ENCODE measurements around the gene PPM1F. TPM values are rescaled to one million over a fixed set of nuclear protein-coding genes. Genes with fewer than 3 reads are reported as not detected.

PPM1F gene
- total RNA-seq, 1 experiment from 2014 or later, result 28.6 TPM

- TF ChIP-seq ZNF512 (CRISPR knock-in tag; IDR thresholded peaks at IDR 0.05; ENCODE audit: borderline replicate concordance) (no peak), TCF7 (CRISPR knock-in tag; IDR thresholded peaks at IDR 0.05; ENCODE audit: low read depth) (no peak), NFE2L1 (CRISPR knock-in tag; IDR thresholded peaks at IDR 0.05) (no peak)
Measured at GRCh38 chr22:21943571-21944448, 8.8 kb downstream of the PPM1F start (continued).

- DNase-seq (ENCODE audit: low spot score), result no peak
- TF ChIP-seq FOXK1 (CRISPR knock-in tag; IDR thresholded peaks at IDR 0.05) (no peak), ETV6 (CRISPR knock-in tag; IDR thresholded peaks at IDR 0.05) (peak; percentile 55; the same call in 1 of the 2 replicates)
- POLR2A ChIA-PET, result interaction anchor here (0.6 kb wide), 1 partner anchor 202 kb away, joined by 3 read pairs; no protein-coding TSS in a partner anchor
- Mint-ChIP-seq H3K36me3 (peaks cover 6% of the 10 kb centered on the region), H3K4me3 (no peak overlapping the region), H3K9me3 (no peaks in the 10 kb centered on the region), H3K4me1 (peaks cover 16% of the 10 kb centered on the region), H3K27me3 (ENCODE audit: low read depth) (no peaks in the 10 kb centered on the region), H3K27ac (peak overlapping the region; percentile 54)
- no peak for ATAC-seq
- CTCF ChIA-PET, result interaction anchor here (0.6 to 1.1 kb wide), 4 partner anchors 10 to 971 kb away, joined by 3 to 6 read pairs (median 3); partner anchors contain the start of gene PPM1F
Measured at GRCh38 chr22:21942407-21943343, 10.0 kb downstream of the PPM1F start.

GRCh38 chr22:21941921-21942320 is 10.7 kb downstream of the PPM1F start:
- H3K27me3 Mint-ChIP-seq (ENCODE audit: low read depth), result no peaks in the 10 kb centered on the region
- H3K4me1 Mint-ChIP-seq, result peaks cover 13% of the 10 kb centered on the region
- POLR2A ChIA-PET, result no interaction called here
- DNase-seq (ENCODE audit: low spot score), result no peak
- H3K36me3 Mint-ChIP-seq, result peaks cover 6% of the 10 kb centered on the region
- H3K9me3 Mint-ChIP-seq, result no peaks in the 10 kb centered on the region
- no peak for ATAC-seq
- TF ChIP-seq MAX (CRISPR knock-in tag; IDR thresholded peaks at IDR 0.05), result no peak
- no peak for TF ChIP-seq ZMAT4 (CRISPR knock-in tag; IDR thresholded peaks at IDR 0.05)
- no peak for TF ChIP-seq NR2C2 (CRISPR knock-in tag; IDR thresholded peaks at IDR 0.05)
- TF ChIP-seq ZNF532 (CRISPR knock-in tag; IDR thresholded peaks at IDR 0.05; ENCODE audit: borderline replicate concordance), result no peak
- H3K27ac Mint-ChIP-seq, result no peak overlapping the region
- H3K4me3 Mint-ChIP-seq, result no peak overlapping the region
- CTCF ChIA-PET, result interaction anchor here (0.6 to 0.8 kb wide), 2 partner anchors 10 to 206 kb away, joined by 3 read pairs; partner anchors contain the start of gene PPM1F

GRCh38 chr22:21940521-21940920 is 12.1 kb downstream of the PPM1F start:
- peaks cover 11% of the 10 kb centered on the region for H3K36me3 Mint-ChIP-seq
- H3K4me3 Mint-ChIP-seq, result no peak overlapping the region
- H3K9me3 Mint-ChIP-seq, result no peaks in the 10 kb centered on the region
- DNase-seq (ENCODE audit: low spot score), result no peak
- TF ChIP-seq FOXJ3 (CRISPR knock-in tag; IDR thresholded peaks at IDR 0.05; ENCODE audit: borderline replicate concordance) (no peak), ZBTB43 (CRISPR knock-in tag; IDR thresholded peaks at IDR 0.05) (no peak), FOXK1 (CRISPR knock-in tag; IDR thresholded peaks at IDR 0.05) (no peak), JUN (CRISPR knock-in tag; IDR thresholded peaks at IDR 0.05) (no peak), ZNF121 (CRISPR knock-in tag; IDR thresholded peaks at IDR 0.05) (no peak), RORB (CRISPR knock-in tag; IDR thresholded peaks at IDR 0.05) (no peak), ZNF281 (CRISPR knock-in tag; IDR thresholded peaks at IDR 0.05) (no peak), ZNF416 (CRISPR knock-in tag; IDR thresholded peaks at IDR 0.05) (no peak)
- H3K4me1 Mint-ChIP-seq, result peaks cover 8% of the 10 kb centered on the region
- H3K27ac Mint-ChIP-seq, result no peak overlapping the region
- no peaks in the 10 kb centered on the region for H3K27me3 Mint-ChIP-seq (ENCODE audit: low read depth)
- ATAC-seq, result no peak
- ChIA-PET CTCF (interaction anchor here (0.8 to 4.5 kb wide), 2 partner anchors 10 to 214 kb away, joined by 3 to 121 read pairs; partner anchors contain the start of gene PPM1F), POLR2A (no interaction called here)
